T-helper 2 cell (primary cell): Measurements from ENCODE around the gene COG5.

Experiments
- DNase-seq, 5 experiments: peaks; one replicate each; pipeline versions ENCODE4 v3.0.0 to v3.0.0-alpha.2; 2012 to 2022

The COG5 gene

GRCh38 chr7:107213193-107213788, 350.4 kb downstream of the COG5 start:
- no peak for DNase-seq

DNA sequence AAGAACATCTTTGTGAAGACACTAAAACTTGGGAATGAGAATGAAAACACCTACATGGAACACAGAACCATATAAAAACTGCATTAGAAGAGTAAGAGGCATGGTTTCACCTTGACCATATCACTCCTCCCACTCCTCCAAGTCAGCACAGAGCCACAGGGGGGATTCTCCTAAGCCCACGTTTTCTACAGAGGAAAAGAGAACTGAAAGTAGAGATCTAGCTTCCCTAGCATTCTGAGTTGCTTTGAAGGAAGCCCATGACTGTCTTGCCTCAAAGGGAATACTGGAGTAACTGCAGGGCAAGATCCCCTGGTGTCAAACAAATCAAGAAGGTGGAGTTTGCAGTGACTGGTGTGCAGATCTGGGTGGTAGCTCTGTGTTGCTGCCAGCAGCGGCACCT, 351.0 kb downstream of the COG5 start:
- DNase-seq, result no peak

DNA sequence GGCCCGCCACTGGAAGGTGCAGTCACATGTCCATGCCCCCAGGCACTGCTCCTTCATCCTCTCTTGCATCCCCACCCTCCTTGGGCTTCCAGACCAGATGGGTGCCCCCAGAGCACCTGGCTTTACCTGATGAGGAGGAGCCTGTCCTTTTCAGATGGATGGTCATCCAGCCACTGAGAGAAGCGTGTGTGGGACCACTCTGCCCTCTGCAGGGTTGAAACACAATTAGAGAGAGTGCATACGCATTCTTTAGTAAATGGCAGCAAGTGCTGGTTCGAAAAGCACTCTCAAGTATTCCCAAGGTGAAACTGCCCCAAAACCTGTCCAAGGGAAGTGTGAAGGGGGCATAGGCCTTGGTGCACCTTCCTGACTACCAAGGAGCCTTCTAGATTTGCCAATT, 353.3 kb downstream of the COG5 start:
- no peak for DNase-seq

DNA sequence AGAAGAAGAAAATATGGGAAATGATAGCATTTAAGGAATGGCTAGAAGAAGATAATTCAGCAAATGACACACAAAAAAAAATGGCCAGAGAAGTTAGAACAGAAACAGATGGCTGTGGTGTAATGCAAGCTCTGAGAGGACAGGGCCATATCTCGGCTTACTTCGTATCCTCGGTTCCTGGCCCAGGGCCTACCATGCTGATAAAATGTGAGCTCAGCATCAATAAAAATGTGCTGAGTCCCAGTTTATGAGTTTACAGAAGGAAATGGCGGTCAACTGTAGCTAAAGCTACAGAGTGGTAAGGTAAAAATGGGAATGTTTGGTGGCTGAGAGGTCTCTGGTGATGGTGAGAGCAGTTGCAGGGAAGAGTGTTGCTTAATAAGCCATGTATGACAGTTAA, 354.2 kb downstream of the COG5 start:
- DNase-seq, result no peak

DNA sequence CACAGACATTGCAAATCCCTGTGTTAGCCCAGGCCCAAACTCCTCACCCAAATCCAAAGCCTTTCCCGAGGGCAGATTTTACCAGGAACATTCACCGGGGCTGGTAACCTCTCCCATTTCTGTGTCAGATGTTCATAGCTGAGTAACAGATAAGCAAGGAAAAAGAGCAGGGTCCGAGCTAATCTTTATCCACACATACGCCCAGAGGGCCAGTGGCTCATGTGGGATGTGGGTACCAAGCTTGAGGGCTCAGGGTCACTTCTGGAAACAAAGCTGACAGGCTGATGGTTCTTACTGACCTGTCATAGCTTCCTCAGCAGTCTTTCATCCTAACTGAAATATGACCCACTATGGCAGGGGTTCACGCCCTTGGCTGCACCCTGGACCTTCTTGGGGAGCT, 355.2 kb downstream of the COG5 start:
- DNase-seq, result no peak

DNA sequence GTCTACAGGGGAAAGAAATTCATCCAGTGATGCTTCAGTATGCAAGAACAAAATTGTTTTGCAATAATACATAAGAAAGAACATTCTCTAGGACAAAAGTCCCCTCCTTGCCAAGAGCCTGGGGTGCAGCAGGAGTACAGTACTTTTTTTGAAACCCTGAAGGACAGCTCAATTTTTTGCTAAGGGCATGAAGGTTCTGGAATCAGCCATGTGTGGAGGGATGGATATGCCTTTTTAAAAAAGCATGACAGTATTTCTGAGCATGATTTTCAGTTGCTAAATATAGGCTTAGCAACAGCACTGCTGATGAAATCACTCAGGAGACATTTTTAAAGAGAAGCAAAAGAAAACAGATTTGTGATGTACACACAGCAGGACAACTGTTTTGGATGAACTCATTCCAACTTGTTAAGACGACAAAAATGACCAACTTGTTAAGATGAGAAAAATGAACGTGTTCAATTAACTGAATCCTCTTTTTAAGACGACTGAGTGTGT, 355.6 kb downstream of the COG5 start:
- DNase-seq, result no peak

- no peak for DNase-seq
Measured at GRCh38 chr7:107207459-107207858, 356.3 kb downstream of the COG5 start.

GRCh38 chr7:107206706-107207105, 357.0 kb downstream of the COG5 start:
- no peak for DNase-seq

DNA sequence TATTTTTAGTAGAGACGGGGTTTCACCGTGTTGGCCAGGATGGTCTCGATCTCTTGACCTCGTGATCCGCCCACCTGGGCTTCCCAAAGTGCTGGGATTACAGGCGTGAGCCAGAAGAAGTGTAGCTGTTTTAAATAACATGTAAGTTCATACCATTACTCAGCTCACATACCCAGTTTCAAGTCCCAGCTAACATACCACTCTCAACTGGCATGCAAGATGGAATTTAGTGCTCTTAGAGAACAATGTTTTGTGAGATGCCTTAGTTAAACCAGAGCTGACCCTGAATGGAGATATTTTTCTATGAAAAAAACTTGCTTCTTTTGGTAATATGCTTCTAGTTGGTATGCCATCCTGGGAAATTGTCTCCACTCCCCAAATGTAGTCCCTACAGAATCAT, 357.6 kb downstream of the COG5 start:
- no peak for DNase-seq

GRCh38 chr7:107203607-107204006, 360.1 kb downstream of the COG5 start:
- DNase-seq, result no peak

DNA sequence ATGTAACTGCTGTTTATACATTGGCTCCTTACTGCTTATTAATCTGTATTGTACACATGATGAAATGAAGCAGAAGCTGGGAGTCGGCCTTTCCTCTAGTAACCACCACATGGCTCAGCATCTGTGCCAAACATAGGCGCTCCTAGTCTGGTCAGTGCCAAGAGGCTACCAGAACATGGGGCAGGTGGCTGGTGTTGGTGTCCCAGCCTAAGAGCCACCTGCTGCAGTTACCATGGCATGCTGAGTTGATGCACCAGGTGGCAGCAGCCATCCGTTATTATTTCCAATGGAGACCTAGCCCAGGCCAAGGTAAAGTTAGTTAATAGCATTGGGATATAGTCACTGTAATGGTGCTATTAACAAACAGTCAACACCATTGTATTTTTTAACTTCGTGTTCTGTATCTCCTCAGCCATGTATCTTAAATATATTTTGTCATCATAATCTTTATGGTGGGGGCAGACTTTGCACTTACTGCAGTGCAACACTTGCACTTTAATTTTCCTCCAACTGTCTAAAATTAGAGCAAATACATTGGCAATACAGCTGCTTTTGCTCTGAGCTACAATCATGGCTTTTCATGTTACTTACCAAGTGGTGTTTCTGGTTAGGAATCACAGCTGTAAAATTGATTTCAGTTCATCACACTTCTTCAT, 361.8 kb downstream of the COG5 start:
- DNase-seq, result peak in 2 of 5 experiments; percentile 8 to 22

GRCh38 chr7:107196834-107197610, 366.7 kb downstream of the COG5 start:
- DNase-seq, result no peak

- no peak for DNase-seq
Measured at GRCh38 chr7:107194052-107194451, 369.7 kb downstream of the COG5 start.

GRCh38 chr7:107190090-107190489, 373.6 kb downstream of the COG5 start:
- DNase-seq, result no peak

DNA sequence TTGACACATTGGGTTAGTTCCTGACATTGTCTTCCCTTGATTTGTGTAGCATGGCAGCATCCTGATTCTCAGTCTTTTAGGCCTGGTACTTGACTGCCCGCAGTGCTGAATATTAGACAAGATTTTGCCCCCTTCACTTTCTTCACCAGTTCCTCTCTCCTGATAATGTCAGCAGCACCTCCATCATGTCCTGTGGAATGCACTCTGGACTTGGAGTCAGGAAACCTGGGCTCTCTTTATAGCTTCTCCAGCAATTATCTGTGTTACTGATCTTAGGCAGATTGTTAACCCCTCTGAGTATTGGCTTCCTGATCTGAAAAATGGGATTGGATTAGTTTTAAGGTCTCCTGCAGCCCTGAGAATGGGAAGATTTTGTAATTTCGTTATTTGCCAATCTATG, 375.9 kb downstream of the COG5 start:
- DNase-seq, result no peak

- DNase-seq, result no peak
Measured at GRCh38 chr7:107186240-107186639, 377.5 kb downstream of the COG5 start.

- DNase-seq, result no peak
Measured at GRCh38 chr7:107185716-107186115, 378.0 kb downstream of the COG5 start.

DNA sequence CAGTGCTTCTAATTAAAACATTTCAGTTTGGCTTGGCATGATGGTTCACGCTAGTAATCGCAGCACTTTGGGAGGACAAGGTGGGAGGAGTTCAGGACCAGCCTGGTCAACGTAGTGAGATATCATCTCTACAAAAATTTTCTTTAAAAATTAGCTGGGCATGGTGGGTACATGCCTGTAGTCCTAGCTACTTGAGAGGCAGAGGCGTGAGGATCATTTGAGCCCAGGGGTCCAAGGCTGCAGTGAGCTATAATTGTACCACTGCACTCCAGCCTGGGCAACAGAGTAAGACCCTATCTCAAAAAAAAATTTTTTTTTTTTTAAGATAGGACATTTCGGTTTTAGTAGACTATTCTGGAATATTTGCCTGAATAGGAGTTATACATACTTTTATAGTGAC, 382.5 kb downstream of the COG5 start:
- DNase-seq, result no peak

GRCh38 chr7:107180378-107180777, 383.3 kb downstream of the COG5 start:
- peak in 2 of 5 experiments; percentile 19 to 22 for DNase-seq

- no peak for DNase-seq
Measured at GRCh38 chr7:107179326-107180164, 384.2 kb downstream of the COG5 start.

- DNase-seq, result peak in 1 of 5 experiments; percentile 53
Measured at GRCh38 chr7:107173691-107174406, 389.9 kb downstream of the COG5 start.

- no peak for DNase-seq
Measured at GRCh38 chr7:107173191-107173590, 390.5 kb downstream of the COG5 start.
